HAP-1 (cell line): ENCODE measurements around the gene IQCH.

Source experiments
- DNase-seq, 2 experiments: peaks; one replicate each; pipeline ENCODE4 v3.0.0-alpha.2; 2016 to 2020; ENCODE audit warnings: low spot score in 2 of 2
- H3K27me3 ChIP-seq: fragments of 250-450 bp; sonication (Bioruptor Pico); 2 replicates; pipeline ENCODE4 v1.5.1; 2020; ENCODE audit warnings: low read depth, mild to moderate bottlenecking, moderate library complexity
- H3K36me3 ChIP-seq: fragments of 250-450 bp; sonication (Bioruptor Pico); replicated peaks from 2 replicates; pipeline ENCODE4 v1.5.1; 2020; ENCODE audit warnings: mild to moderate bottlenecking
- H3K4me1 ChIP-seq: fragments of 250-450 bp; sonication (Bioruptor Pico); 2 replicates; pipeline ENCODE4 v1.5.1; 2020; ENCODE audit warnings: mild to moderate bottlenecking
- H3K4me3 ChIP-seq: fragments of 250-450 bp; sonication (Bioruptor Pico); 2 replicates; pipeline ENCODE4 v1.5.1; 2020; ENCODE audit warnings: mild to moderate bottlenecking, moderate library complexity
- H3K9me3 ChIP-seq: fragments of 250-450 bp; sonication (Bioruptor Pico); 2 replicates; pipeline ENCODE4 v1.5.1; 2020; ENCODE audit warnings: mild to moderate bottlenecking, moderate library complexity
- in situ Hi-C: fragments of 300-500 bp; cut with MboI; formaldehyde crosslinking; loops from 3 replicates; pipeline ENCODE4 v1.14.3; 2020; ENCODE audit warnings: low sequenced_read_pairs, inconsistent platforms, mixed read lengths

IQCH gene

DNA sequence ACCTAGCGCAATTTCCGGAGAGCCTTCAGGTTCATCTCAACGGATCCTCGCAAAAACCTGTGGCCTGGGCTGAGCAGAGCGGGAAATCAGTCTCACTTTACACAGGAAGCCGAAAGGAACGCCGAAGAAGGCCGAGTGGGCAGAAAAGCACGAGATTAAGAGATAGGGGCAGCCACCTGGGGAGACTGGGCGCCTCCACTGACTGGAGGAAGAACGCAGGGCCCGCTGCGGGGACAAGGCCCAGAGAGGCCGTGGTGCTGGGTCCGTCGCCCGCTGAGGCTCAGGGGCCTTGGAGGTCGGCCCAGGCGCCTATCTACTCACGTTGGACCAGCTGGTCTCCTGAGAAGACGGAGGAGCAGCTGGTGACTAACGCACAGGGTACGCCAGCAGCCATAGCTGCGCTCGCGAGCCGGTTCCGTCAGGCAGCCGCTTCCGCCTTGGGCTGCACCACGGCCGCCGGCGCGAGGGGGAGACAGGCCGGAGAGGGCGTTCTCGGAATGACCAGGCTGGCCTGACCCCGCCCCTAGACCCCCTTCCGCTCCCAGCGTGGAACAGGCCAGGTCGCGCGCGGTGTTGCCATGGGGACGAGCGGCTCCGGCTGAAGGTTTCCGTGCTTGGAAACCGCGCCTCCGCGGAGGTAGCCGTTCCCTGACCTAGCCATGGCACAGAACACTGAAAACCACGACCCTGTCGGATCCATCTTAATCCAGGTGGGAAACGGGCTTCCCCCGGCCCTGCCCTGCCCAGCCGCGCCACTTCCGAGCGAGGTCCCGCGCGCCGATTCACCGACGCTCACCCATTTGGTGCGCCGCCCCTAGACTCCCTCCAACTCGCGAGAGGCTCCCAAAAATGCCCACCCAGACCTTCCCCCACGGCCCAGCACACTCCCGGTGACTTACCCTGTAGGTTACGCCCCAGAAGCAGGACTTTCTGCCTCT, at the start of gene IQCH, which contains the start of gene AAGAB:
Gene IQCH, plus strand, starts transcription at position 549 of the 938 bp plus-strand sequence. Its CDS starts 111 bp downstream, at position 660.
Gene AAGAB, minus strand, starts transcription at position 424 of the 938 bp plus-strand sequence. Its CDS starts 30 bp downstream, at position 394.
- Histone ChIP-seq H3K27me3 (no peaks in the 10 kb centered on the region), H3K9me3 (no peaks in the 10 kb centered on the region), H3K4me1 (peaks cover 7% of the 10 kb centered on the region), H3K36me3 (no peaks in the 10 kb centered on the region), H3K4me3 (peak within 1 kb of the TSS; percentile 95)
- in situ Hi-C loops = no loop called here
- DNase-seq = peak; percentile 97 to 100

DNA sequence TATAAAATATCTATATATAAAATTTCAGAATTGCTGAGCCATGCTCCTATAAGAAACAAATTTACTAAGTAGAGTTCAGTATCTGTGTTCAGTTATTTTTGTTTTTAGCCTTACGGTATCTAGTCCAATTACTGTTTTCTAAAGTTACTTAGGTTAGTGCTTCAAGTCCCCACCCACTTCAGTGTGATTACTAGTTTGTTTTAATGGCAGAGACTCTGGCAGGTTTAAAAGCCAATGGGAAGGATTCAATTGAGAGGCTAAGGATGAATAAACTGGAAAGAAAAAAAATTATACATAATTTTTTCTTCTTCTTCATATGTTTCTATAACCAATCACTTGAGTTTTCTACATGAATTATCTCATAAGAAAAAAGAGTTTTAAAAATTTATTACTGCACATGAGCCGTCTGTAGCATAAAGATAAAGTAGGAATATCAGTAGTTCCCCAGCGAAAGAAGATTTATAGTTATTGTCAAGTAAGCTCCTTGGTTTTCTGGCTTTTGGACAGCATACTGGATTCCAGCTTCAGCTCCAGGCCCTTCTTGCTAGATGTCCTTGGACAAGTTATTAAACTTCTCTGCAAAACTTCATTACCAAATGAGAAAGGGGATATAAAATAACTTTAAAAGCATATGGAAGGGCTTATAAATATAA, 46.9 kb upstream of the IQCH start:
- in situ Hi-C loops = no loop called here
- DNase-seq = no peak
- Histone ChIP-seq H3K27me3 (no peaks in the 10 kb centered on the region), H3K4me3 (no peak overlapping the region), H3K36me3 (peaks cover 20% of the 10 kb centered on the region), H3K9me3 (no peaks in the 10 kb centered on the region), H3K4me1 (no peaks in the 10 kb centered on the region)

DNA sequence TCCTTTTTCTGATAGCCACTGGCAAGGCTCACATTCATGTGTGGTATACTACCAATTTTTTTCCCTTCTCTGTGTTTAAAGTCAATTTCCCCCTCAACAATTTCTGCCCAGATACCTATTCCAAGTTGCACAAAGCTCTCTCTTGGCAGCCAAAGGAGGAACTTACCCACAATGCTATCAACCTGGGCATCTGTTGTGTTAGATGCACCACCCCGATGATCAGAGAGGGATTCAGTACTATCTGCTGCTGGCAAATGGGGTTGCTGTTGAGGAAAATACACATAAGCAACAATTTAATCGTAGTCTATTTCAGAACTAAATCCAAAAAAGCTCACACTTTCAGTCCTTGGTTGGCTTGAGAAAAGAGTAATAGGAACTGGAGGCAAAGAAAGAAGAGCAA, 46.2 kb upstream of the IQCH start:
- H3K36me3 ChIP-seq = peaks cover 20% of the 10 kb centered on the region
- in situ Hi-C loops = no loop called here
- no peak overlapping the region for H3K4me3 ChIP-seq
- H3K27me3 ChIP-seq = no peaks in the 10 kb centered on the region
- no peak for DNase-seq
- no peaks in the 10 kb centered on the region for H3K4me1 ChIP-seq
- H3K9me3 ChIP-seq = no peaks in the 10 kb centered on the region

DNA sequence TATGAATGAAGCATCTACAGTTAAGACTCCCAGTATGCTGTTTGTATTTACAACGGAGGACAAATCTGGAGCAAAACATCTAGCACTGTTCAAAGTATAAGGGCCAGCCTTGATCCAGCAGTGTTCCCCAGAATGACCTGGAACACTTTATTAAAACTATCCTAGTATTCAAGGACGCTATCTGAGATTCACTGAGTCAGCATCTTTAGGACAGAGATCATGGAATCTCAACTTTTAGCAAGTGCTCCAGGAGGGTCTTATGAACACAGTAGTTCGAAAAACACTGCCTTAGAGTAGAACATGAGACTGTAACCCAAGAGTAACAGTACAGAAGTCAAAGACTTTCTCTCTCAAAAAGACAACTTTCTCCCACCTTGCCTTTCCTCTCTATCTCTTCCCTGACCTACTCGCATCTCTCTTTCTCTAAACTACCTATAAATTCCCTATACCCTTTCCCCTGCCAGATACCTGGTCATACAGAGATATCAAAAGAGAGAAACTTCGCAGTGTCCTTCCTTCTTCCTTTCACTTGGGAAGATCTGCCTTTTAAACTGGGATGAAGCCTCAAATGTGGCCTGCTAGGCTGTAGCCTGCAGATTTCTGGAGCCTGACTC, 43.9 kb upstream of the IQCH start:
- Histone ChIP-seq H3K4me1 (no peaks in the 10 kb centered on the region), H3K27me3 (no peaks in the 10 kb centered on the region), H3K4me3 (no peak overlapping the region), H3K9me3 (no peaks in the 10 kb centered on the region), H3K36me3 (peaks cover 13% of the 10 kb centered on the region)
- no peak for DNase-seq
- in situ Hi-C loops = no loop called here

DNA sequence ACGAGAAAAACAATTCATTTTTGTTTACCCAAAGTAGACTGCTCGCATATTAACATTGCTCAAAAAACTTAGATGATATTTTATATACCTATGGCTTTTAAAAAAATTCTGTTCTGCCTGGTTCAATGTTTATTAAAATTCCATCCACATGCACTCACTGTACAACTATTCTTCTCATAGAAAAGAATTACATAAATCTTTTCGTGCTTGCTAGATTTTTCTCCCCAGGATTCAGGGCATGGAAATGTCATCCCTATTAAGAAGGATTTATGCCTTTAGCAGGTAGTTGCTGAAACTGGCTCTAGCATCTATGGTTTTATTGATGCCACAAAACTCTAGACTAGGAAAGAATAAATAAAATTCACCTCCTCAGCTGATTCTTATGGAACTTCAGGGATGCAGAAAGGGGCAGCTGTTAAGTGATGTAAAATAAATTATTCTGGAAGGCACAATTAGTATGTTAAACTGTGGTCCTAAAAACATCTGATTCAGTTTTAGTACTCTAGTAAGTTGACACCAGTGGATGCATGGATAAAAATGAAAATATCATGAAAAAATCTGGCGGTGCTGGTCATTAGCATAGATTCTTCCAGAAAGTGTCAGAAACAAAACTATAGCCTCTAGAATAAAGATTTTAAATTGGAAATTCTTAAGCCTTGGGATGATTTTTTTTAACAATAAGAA, 41.8 kb upstream of the IQCH start:
- in situ Hi-C loops = no loop called here
- Histone ChIP-seq H3K9me3 (no peaks in the 10 kb centered on the region), H3K4me1 (no peaks in the 10 kb centered on the region), H3K27me3 (no peaks in the 10 kb centered on the region), H3K36me3 (peaks cover 7% of the 10 kb centered on the region), H3K4me3 (no peak overlapping the region)
- no peak for DNase-seq

DNA sequence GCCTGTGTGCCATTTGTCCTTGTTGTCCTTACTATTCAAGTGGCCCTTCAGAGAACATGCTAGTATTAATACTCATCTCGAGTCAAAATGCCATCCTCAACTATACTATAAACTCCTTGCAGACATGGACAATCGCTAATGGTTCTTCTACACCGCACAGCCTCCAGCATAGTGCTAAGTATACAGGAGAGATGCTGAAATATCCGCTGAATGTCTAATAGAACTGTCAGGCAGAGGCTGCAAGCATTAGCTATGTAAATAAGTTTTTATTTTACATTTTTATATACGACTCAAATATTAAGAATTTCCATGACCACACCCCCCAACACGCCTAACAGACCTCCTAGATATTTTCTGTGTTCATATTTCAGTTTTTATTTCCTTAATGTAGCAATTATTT, 39.5 kb upstream of the IQCH start:
- in situ Hi-C loops = no loop called here
- no peaks in the 10 kb centered on the region for H3K4me1 ChIP-seq
- no peaks in the 10 kb centered on the region; the same call in 1 of the 2 replicates for H3K36me3 ChIP-seq
- no peaks in the 10 kb centered on the region for H3K27me3 ChIP-seq
- H3K9me3 ChIP-seq = no peaks in the 10 kb centered on the region; the same call in 1 of the 2 replicates
- no peak for DNase-seq
- no peak overlapping the region for H3K4me3 ChIP-seq

DNA sequence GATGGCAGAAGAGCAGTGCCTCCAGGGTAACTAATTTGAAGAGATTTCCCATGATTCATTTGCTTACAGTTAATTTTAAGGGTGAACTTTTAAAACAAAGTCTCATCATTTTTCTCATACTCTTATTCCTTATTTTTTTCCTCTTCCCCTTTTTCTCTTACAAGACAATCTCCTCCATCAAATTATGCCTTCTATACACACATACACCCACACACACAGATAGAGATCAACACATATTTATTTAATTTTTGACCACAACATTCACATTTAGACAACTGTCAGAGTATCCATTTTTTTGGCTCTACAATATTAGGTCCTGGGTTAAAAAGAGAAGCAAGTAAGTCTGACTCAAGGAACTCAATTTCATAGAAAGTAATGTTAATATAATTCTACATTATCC, 37.7 kb upstream of the IQCH start:
- Histone ChIP-seq H3K36me3 (no peaks in the 10 kb centered on the region; the same call in 1 of the 2 replicates), H3K4me3 (no peak overlapping the region), H3K9me3 (no peaks in the 10 kb centered on the region; the same call in 1 of the 2 replicates), H3K4me1 (no peaks in the 10 kb centered on the region), H3K27me3 (no peaks in the 10 kb centered on the region)
- in situ Hi-C loops = no loop called here
- DNase-seq = no peak

DNA sequence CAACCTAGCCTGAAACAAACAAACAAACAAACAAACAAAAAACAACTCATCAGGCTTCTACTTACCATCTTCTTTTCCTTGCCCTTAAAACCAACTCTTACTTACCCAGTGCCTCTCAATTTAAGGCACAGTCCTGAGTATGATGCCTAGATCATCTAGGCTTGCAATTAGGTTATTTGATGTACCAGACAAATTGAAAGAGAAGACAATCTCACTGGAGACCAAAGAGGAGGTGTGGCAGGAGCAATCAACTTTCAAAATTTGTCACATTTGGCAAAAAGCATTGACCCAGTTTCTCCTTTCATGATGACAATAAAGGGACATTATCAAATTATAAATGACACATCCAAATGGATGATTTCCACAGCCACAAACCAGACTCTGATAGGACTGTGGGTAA, 36.2 kb upstream of the IQCH start:
- no peak for DNase-seq
- in situ Hi-C loops = no loop called here
- Histone ChIP-seq H3K9me3 (no peaks in the 10 kb centered on the region; the same call in 1 of the 2 replicates), H3K4me1 (no peaks in the 10 kb centered on the region), H3K27me3 (no peaks in the 10 kb centered on the region), H3K4me3 (no peak overlapping the region), H3K36me3 (no peaks in the 10 kb centered on the region; the same call in 1 of the 2 replicates)

DNA sequence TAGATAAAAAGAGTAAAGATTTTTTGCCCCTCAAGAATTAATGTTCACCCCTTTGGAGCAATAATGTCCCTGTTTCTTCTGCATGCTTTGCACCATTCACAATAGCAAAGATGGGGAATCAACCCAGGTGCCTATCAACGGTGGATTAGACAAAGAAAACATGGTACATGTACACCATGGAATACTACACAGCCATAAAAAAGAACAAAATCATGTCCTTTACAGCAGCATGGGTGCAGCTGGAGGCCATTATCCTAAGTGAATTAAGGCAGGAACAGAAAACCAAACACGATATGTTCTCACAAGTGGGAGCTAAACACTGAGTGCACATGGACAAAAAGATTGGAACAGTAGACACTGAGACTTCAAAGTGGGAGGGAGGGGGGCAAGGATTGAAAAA, 35.3 kb upstream of the IQCH start:
- H3K4me3 ChIP-seq = no peak overlapping the region
- H3K9me3 ChIP-seq = no peaks in the 10 kb centered on the region; the same call in 1 of the 2 replicates
- in situ Hi-C loops = no loop called here

DNA sequence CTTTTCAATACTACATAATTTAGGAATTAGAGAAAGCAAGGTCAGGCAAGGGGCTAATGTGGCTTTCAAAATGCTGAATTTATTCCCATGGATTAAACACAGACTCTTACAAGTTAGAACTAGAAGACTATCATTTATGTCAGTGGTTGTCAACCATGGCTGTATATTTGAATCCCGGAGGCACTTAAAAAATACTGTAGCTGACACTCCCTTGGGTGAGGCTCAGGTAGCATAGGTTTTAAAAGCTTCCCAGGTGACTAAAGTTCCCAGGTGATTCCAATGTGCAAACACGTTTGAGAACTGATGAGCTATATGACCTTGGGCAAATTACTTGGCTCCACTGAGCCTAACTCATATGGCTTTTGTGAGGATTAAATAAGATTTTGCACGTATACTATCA, 29.7 kb upstream of the IQCH start:
- Histone ChIP-seq H3K27me3 (no peaks in the 10 kb centered on the region), H3K4me3 (no peak overlapping the region), H3K36me3 (peaks cover 12% of the 10 kb centered on the region), H3K4me1 (no peaks in the 10 kb centered on the region), H3K9me3 (no peaks in the 10 kb centered on the region; the same call in 1 of the 2 replicates)
- in situ Hi-C loops = no loop called here
- DNase-seq = no peak

More for the DNA sequence above, 35.3 kb upstream of the IQCH start:
- Histone ChIP-seq H3K27me3 (no peaks in the 10 kb centered on the region), H3K4me1 (no peaks in the 10 kb centered on the region), H3K36me3 (no peaks in the 10 kb centered on the region; the same call in 1 of the 2 replicates)
- no peak for DNase-seq

DNA sequence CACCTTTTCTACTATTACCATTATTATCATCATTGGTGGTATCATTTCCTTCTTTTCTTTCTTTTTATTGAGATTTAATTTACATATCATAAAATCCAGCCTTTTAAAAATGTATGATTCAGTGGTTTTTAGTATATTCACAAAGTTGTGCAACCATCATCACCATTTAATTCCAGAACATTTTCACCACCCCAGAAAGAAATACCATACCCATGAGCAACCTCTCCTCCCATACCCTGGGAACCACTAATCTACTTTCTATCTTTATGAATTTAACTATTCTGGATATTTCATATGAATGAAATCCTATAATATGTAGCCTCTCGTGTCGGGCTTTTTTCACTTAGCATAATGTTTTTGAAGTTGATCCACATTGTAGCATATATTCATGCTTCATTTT, 29.2 kb upstream of the IQCH start:
- in situ Hi-C loops = no loop called here
- no peaks in the 10 kb centered on the region; the same call in 1 of the 2 replicates for H3K9me3 ChIP-seq
- peaks cover 12% of the 10 kb centered on the region for H3K36me3 ChIP-seq
- no peak for DNase-seq
- H3K4me3 ChIP-seq = no peak overlapping the region
- H3K4me1 ChIP-seq = no peaks in the 10 kb centered on the region
- H3K27me3 ChIP-seq = no peaks in the 10 kb centered on the region

DNA sequence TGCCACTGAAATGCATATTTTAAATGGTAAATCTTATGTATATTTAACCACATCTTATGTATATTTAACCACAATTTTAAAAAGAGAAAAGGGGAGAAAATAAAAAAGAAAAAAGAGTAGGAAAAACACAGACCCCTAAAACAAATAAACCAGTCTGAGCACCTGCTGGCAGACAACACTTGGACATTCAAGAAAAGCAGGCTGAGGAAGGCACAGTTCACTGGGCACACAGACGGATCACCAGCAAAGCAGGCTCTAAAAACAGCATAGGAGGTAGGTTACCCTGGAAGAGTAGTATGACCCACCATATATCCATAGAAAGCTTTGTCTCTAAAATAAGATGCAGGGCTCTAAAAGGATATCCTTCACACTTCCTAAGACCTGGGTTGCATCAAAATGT, 27.2 kb upstream of the IQCH start:
- H3K4me1 ChIP-seq = no peaks in the 10 kb centered on the region
- DNase-seq = no peak
- no peaks in the 10 kb centered on the region for H3K27me3 ChIP-seq
- H3K4me3 ChIP-seq = no peak overlapping the region
- H3K36me3 ChIP-seq = peaks cover 28% of the 10 kb centered on the region
- in situ Hi-C loops = no loop called here
- H3K9me3 ChIP-seq = no peaks in the 10 kb centered on the region

DNA sequence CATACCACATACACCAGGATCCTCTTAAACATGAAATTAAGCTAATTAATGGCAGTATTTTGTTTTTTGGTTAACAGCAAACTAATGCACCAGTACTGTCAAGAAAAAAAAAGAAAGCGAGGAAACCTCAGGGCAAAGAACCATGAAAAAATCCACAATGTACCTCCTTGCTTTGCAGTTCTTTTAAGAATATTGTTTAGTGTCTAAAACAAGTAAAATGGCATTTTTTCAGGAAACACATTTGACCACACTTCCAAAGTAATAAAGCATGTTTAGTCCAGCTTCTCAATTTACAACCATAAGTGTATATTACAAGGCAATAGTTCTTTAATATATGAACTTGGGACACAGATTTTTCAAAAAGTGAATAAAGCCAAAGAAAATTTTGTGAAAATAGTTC, 26.7 kb upstream of the IQCH start:
- no peaks in the 10 kb centered on the region for H3K4me1 ChIP-seq
- in situ Hi-C loops = no loop called here

More for the DNA sequence above, 26.7 kb upstream of the IQCH start:
- Histone ChIP-seq H3K9me3 (no peaks in the 10 kb centered on the region), H3K36me3 (peaks cover 32% of the 10 kb centered on the region), H3K27me3 (no peaks in the 10 kb centered on the region), H3K4me3 (no peak overlapping the region)
- no peak for DNase-seq
